Stimulated activated CD8-positive, alpha-beta memory T cell treated with anti-CD3 and anti-CD28 coated beads, Interleukin-7, amount 100 ng/mL, for 4 hours (primary cell): ENCODE results near the gene FRMD5.
"Not testable (repeated sequence)": the region's sequence is repeated elsewhere in the genome, so short reads cannot be mapped to it uniquely, and the experiment has no call there.

ENCODE experiments used
- DNase-seq, 2 donors: peaks; one replicate each; pipeline ENCODE4 v3.0.0-alpha.2; 2020; ENCODE audit warnings: low read depth in 2 of 2

Gene FRMD5

GRCh38 chr15:44033894-44034293, 161.2 kb downstream of the FRMD5 start:
- DNase-seq: no peak

- not testable (repeated sequence) for DNase-seq
Measured at GRCh38 chr15:44032820-44033219, 162.3 kb downstream of the FRMD5 start.

GRCh38 chr15:44029940-44030568, 165.0 kb downstream of the FRMD5 start:
- no peak for DNase-seq

GRCh38 chr15:44029003-44029402, 166.1 kb downstream of the FRMD5 start:
- DNase-seq: no peak

GRCh38 chr15:44028349-44028748, 166.7 kb downstream of the FRMD5 start:
- DNase-seq: no peak

- no peak for DNase-seq
Measured at GRCh38 chr15:44024155-44024554, 170.9 kb downstream of the FRMD5 start.

GRCh38 chr15:44023176-44023575, 171.9 kb downstream of the FRMD5 start:
- DNase-seq: no peak

- DNase-seq: no peak
Measured at GRCh38 chr15:44018151-44018550, 176.9 kb downstream of the FRMD5 start.

GRCh38 chr15:44015545-44016305, 179.3 kb downstream of the FRMD5 start:
- DNase-seq: no peak

GRCh38 chr15:44011238-44011854, 183.7 kb downstream of the FRMD5 start:
- no peak for DNase-seq

GRCh38 chr15:44010089-44010488, 185.0 kb downstream of the FRMD5 start:
- DNase-seq: no peak

GRCh38 chr15:44009038-44009437, 186.0 kb downstream of the FRMD5 start:
- no peak for DNase-seq

- not testable (repeated sequence) for DNase-seq
Measured at GRCh38 chr15:44000248-44000647, 194.8 kb downstream of the FRMD5 start.

GRCh38 chr15:43998607-43999006, 196.5 kb downstream of the FRMD5 start:
- no peak for DNase-seq

GRCh38 chr15:43991206-43991605, 203.9 kb downstream of the FRMD5 start:
- no peak for DNase-seq

- DNase-seq: no peak
Measured at GRCh38 chr15:43989938-43990337, 205.1 kb downstream of the FRMD5 start.

- DNase-seq: no peak
Measured at GRCh38 chr15:43988900-43989299, 206.2 kb downstream of the FRMD5 start.

- DNase-seq: no peak
Measured at GRCh38 chr15:43987924-43988323, 207.1 kb downstream of the FRMD5 start.

GRCh38 chr15:43985976-43986680, 208.9 kb downstream of the FRMD5 start:
- DNase-seq: no peak

- no peak for DNase-seq
Measured at GRCh38 chr15:43981576-43981975, 213.5 kb downstream of the FRMD5 start.

GRCh38 chr15:43977072-43977884, 217.8 kb downstream of the FRMD5 start:
- DNase-seq: peak in 1 of 2 donors; percentile 5
